Hematopoietic multipotent progenitor cell treated with erythropoietin and hydrocortisone succinate and interleukin-3 and kit ligand, for 17 days (in vitro differentiated cells): Measurements from ENCODE around the gene ZNF324.
A peak's percentile ranks its signal among the peaks of the same experiment; 100 is the strongest.
"Not testable (repeated sequence)": the region's sequence is repeated elsewhere in the genome, so short reads cannot be mapped to it uniquely, and the experiment has no call there.

Source experiments
- DNase-seq: peaks from one replicate; pipeline ENCODE4 v3.0.0-alpha.2; 2015; ENCODE audit warnings: low spot score

The ZNF324 gene

GRCh38 chr19:58466760-58467589, at the start of gene ZNF324:
Gene ZNF324, plus strand, starts transcription at chr19:58467080. Its CDS starts 2,106 bp downstream, at chr19:58469186.
- peak; percentile 99 for DNase-seq

GRCh38 chr19:58428617-58429016, 38.3 kb upstream of the ZNF324 start:
- no peak for DNase-seq

GRCh38 chr19:58429745-58430144, 37.1 kb upstream of the ZNF324 start:
- no peak for DNase-seq

GRCh38 chr19:58434217-58434616, 32.7 kb upstream of the ZNF324 start:
- no peak for DNase-seq

GRCh38 chr19:58439576-58440554, 27.0 kb upstream of the ZNF324 start, which contains the start of gene ZNF132:
Gene ZNF132, minus strand, starts transcription at chr19:58440153. Its CDS starts 332 bp downstream, at chr19:58439821.
- DNase-seq, result peak; percentile 85

GRCh38 chr19:58440556-58440955, 26.3 kb upstream of the ZNF324 start:
- DNase-seq, result no peak

- DNase-seq, result not testable (repeated sequence)
These were observed 23.9 kb upstream of the ZNF324 start for GRCh38 chr19:58442986-58443385.

GRCh38 chr19:58448860-58449259, 18.0 kb upstream of the ZNF324 start:
- DNase-seq, result not testable (repeated sequence)

GRCh38 chr19:58449980-58450379, 16.9 kb upstream of the ZNF324 start:
- DNase-seq, result not testable (repeated sequence)

- no peak for DNase-seq
These were observed 16.0 kb upstream of the ZNF324 start for GRCh38 chr19:58450856-58451357.

GRCh38 chr19:58451358-58452101, 15.3 kb upstream of the ZNF324 start, which contains the start of gene ZNF324B:
Gene ZNF324B, plus strand, starts transcription at chr19:58451622. Its CDS starts 2,080 bp downstream, at chr19:58453702.
- peak; percentile 96 for DNase-seq

GRCh38 chr19:58453743-58454142, 13.1 kb upstream of the ZNF324 start:
- no peak for DNase-seq

GRCh38 chr19:58455306-58455705, 11.6 kb upstream of the ZNF324 start:
- no peak for DNase-seq

- DNase-seq, result no peak
These were observed 10.8 kb upstream of the ZNF324 start for GRCh38 chr19:58456111-58456510.

GRCh38 chr19:58460039-58460438, 6.8 kb upstream of the ZNF324 start:
- DNase-seq, result no peak

GRCh38 chr19:58466089-58466759, 656 bp upstream of the ZNF324 start:
- DNase-seq, result no peak

- DNase-seq, result no peak
These were observed 1.4 kb downstream of the ZNF324 start for GRCh38 chr19:58468216-58468839.

- no peak for DNase-seq
These were observed 2.5 kb downstream of the ZNF324 start for GRCh38 chr19:58469241-58470013.

GRCh38 chr19:58470837-58471543, 4.1 kb downstream of the ZNF324 start:
- DNase-seq, result not testable (repeated sequence)
